ACHN (cell line): ENCODE data around the gene ELL3.
"Not testable (repeated sequence)": the region's sequence is repeated elsewhere in the genome, so short reads cannot be mapped to it uniquely, and the experiment has no call there.

ENCODE experiments used
- DNase-seq: peaks from one replicate; pipeline ENCODE4 v3.0.0-alpha.2; 2015
- in situ Hi-C: cut with HindIII; loops from 2 replicates; pipeline ENCODE4 v1.10.0; 2017; ENCODE audit warnings: low sequenced_read_pairs, low pct_ligation_motif_present, low pct_unique_long_range_greater_than_20kb

Gene ELL3, protein sequence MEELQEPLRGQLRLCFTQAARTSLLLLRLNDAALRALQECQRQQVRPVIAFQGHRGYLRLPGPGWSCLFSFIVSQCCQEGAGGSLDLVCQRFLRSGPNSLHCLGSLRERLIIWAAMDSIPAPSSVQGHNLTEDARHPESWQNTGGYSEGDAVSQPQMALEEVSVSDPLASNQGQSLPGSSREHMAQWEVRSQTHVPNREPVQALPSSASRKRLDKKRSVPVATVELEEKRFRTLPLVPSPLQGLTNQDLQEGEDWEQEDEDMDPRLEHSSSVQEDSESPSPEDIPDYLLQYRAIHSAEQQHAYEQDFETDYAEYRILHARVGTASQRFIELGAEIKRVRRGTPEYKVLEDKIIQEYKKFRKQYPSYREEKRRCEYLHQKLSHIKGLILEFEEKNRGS

DNA sequence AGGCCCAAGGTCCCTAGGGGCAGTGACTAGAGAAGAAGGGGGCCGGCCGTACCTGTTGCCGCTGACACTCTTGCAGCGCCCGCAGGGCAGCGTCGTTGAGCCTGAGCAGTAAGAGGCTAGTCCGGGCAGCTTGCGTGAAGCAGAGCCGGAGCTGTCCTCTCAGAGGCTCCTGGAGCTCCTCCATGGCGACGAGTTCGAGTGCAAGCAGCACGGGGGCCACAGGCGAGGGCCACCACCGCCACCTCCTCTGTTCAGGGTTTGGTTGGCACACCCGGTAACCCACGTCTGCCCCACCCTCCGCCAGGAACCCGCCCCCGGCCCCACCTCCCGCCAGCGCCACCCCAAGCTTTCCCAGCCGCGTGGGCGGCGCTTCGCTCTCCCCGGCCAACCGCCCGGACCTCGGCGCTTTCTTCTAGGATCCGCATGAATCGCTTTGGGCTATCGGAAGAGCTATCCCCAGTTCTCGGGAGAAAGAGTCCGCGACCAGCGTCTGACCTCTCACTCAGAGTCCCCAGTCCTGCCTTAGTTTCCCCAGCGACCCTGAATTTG lies at the start of gene ELL3:
Gene ELL3 (minus strand): TSS at position 249 of the 549 bp plus-strand sequence. CDS start 65 bp downstream, at position 184.
- peak; percentile 80 for DNase-seq
- in situ Hi-C loops = no loop called here

GRCh38 chr15:43826029-43826507 lies 49.3 kb upstream of the ELL3 start:
- no peak for DNase-seq
- in situ Hi-C loops = no loop called here

- in situ Hi-C loops, DNase-seq: not testable (repeated sequence)
These were observed 48.5 kb upstream of the ELL3 start for GRCh38 chr15:43825305-43825704.

- in situ Hi-C loops = no loop called here
- peak; percentile 95 for DNase-seq
These were observed 47.8 kb upstream of the ELL3 start, which contains the start of gene MFAP1 for GRCh38 chr15:43824302-43825246. MFAP1 (minus strand) TSS chr15:43824690; CDS start chr15:43824569, 121 bp downstream.

DNA sequence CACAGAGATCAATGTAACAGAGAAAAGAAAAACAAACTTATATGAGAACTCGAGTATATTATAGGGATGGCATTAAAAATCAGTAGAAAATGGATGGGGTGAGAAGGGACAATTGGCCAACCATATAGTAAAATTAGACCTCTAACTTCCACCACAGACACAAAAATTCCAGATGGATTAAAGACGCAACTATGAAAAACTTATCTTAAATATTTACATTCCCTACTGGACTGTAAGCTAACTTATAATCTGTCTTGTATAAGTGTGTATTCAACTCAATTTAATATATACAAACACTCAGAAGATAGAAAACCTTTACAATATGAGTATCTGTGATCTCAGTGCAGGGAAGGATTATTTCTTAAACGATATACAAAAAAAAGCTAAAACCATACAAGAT lies 44.7 kb upstream of the ELL3 start:
- in situ Hi-C loops = no loop called here
- no peak for DNase-seq

DNA sequence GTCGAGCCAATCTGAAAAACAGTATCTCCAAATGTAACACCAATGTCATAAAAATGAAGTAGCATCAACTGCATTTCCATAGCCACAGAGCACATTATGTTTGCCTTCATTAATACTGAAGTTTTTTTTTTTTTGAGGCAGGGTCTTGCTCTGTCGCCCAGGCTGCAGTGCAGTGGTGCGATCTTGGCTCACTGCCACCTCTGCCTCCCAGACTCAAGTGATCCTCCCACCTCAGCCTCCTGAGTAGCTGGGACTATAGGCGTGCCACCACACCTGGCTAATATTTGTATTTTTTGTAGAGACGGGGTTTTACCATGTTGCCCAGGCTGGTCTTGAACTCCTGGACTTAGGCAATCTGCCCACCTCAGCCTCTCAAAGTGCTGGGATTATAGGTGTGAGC lies 38.3 kb upstream of the ELL3 start:
- in situ Hi-C loops, DNase-seq: not testable (repeated sequence)

DNA sequence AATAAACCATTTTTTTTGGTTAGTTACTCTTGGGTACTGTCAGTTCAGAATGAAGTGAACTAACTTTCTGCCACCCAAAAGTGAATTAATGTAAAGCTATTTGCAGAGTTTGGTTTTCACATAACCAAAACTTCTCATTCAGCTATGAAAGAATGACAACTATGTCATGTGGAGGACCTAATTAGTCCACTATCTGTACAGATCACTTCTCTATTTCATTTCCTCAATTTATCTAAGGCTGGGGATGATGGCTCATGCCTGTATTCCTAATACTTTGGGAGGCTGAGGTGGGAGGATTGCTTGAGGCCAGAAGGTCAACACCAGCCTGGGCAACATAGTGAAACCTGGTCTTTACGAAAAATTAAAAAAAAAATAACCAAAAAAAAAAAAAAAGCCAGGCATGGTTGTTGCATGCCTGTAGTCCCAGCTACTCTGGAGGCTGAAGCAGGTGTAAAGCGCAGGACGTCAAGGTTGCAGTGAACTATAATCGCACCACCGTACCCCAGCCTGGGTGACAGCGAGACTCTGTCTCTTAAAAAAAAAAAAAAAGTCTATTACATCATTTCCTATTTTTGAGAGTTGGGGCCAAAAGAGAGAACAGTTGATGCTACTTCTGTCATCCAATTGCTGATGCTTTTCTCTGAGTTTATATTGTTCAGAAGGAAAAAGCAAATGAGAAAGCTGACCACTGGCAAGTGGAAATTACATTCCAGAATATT lies 32.4 kb upstream of the ELL3 start:
- DNase-seq = no peak
- in situ Hi-C loops = no loop called here

- in situ Hi-C loops = no loop called here
These were observed 31.7 kb upstream of the ELL3 start for GRCh38 chr15:43808435-43808950.

DNA sequence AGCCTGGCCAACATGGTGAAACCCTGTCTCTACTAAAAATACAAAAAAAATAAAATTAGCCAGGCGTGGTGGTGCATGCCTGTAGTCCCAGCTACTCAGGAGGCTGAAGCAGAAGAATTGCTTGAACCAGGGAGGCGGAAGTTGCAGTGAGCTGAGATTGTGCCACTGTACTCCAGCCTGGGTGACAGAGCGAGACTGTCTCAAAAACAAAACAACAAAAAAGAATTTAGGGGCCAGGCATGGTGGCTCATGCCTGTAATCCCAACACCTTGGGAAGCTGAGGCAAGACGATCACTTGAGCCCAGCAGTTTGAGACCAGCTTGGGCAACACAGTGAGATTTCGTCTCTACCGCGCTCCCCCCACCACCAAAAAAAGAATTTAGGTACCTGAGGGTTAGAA lies 25.9 kb upstream of the ELL3 start:
- in situ Hi-C loops = not testable (repeated sequence)

More at GRCh38 chr15:43808435-43808950, 31.7 kb upstream of the ELL3 start:
- no peak for DNase-seq

DNA sequence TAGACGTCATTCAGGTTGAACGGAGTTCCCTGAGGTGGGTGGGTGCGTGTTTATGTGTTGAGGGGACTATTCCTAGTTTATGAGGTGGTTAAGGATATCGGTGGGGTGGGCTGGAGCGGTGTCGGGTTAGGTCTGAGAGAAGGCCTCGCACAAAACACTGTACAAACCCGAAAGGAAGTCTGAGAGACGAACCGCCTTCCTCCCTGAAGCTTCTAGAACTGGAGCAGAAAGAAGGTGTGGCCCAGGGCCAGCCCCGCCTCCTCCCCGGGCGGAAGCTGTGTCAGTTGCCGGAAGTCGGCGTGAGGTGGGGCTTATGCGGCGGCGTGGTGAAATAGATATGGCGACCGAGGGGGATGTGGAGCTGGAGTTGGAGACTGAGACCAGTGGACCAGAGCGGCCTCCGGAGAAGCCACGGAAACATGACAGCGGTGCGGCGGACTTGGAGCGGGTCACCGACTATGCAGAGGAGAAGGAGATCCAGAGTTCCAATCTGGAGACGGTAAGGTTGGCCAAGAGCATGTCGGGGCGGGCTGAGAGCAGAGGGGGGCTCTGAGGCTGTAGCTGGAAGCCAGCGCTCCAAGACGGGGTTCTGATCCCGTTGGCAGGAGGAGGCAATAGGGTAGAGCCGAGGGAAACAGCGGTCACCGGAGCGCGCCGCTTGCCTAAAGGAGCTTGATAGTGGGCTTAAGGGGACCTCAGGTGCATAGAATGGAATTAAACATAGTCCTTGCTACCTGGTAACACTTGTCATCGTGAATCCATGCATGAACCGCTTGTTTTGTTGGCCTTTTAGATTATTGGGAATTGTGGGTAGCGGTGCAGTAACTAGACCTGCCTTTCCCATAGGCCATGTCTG lies 23.7 kb upstream of the ELL3 start, which contains the start of gene HYPK:
Gene HYPK (plus strand): TSS at position 314 of the 856 bp plus-strand sequence. CDS start 24 bp downstream, at position 338.
- in situ Hi-C loops = no loop called here
- peak; percentile 86 for DNase-seq

More for the DNA sequence above, 25.9 kb upstream of the ELL3 start:
- DNase-seq = not testable (repeated sequence)

DNA sequence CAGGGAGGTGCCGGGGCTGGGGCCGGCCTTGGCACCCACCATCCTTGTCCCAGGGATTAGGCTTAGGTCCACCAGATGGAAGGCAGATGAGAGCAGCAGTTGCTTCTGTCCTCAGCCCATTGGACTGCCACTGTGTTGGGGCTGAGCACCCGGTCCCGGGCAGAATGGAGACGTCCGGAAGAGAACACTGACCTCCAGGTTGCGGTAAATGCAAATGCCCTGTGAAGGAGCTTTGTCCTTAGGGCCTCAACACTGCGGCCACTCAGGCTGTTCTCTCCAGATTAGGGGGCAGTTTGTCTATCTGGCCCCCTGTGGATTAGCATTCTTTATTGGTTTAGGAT lies 23.1 kb upstream of the ELL3 start, which contains the start of gene SERINC4:
Gene SERINC4 (minus strand): TSS at position 276 of the 341 bp plus-strand sequence. CDS start 234 bp downstream, at position 42.
- in situ Hi-C loops = no loop called here
- no peak for DNase-seq

DNA sequence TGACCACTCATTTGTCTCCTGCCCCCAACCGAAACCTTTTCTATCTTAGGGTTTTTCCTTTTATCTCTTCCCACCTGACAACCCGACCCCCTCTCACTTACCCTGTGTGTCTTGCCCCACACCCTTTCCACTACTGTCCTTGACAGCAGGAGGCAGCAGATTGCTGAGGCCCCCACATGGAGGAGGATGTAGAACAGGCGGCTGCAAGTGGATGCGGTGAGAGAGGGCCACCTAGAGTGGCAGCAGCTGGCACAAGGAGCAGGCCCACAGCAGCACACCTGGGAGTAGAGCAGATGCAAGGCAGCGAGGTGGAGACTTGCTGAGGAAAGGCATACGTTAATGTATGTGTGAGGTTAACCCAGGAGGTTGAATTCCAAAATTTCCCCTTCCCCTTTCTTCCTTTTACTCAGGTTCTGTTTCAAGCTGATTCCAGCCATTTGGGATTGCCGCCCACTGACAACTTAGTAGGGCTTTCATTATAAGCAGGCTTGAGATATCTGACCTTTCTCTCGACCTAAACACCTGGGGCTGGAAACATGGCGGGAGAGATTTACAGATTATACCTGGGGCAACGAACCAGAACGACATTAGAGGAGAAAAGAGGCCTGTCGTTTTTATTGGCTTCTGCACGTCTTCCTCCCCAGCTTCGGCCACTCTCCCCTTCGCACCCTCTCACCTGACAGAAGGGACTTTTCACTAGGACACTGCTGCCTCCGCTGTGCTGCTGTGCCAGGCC lies 22.6 kb upstream of the ELL3 start:
- in situ Hi-C loops = no loop called here

DNA sequence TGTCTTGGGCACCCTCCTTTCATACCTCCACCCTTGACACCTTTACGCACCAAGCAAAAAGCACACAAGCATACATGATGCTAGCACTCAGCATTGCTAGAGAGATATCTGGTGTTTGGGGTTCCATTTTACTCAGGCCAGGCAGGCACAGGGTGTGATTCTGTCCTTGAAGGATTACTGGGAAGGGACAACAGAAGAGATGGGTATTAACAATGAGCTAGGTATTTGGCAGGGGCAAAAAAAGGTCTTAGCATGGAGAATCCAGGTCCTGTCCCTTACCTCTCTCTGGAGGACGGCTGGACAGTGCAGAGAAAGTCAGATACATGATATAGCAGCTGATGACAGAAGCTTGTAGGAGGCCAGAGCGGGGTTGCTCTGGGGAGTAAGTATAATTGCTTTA lies 19.8 kb upstream of the ELL3 start:
- no peak for DNase-seq
- in situ Hi-C loops = no loop called here

More for the DNA sequence above, 22.6 kb upstream of the ELL3 start:
- no peak for DNase-seq

DNA sequence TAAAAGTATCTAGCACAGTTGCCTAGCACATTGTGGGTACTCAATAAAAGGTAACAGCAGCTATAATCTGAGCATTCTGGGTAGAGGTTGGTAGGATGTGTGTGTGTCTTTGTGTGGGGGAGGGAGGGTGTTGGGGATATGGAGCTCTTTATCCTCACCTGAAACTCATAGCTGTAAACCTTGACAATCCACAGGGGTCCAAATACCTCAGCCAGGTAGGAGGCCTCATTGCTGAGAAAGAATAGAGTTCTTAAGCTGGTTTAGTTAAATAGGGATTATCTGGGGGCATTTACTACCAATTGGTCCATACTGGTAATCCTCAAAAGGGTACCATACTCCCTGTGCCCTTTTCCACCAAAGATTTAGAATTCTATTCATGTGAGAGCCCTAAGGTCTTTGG lies 19.2 kb upstream of the ELL3 start:
- DNase-seq = no peak
- in situ Hi-C loops = no loop called here

DNA sequence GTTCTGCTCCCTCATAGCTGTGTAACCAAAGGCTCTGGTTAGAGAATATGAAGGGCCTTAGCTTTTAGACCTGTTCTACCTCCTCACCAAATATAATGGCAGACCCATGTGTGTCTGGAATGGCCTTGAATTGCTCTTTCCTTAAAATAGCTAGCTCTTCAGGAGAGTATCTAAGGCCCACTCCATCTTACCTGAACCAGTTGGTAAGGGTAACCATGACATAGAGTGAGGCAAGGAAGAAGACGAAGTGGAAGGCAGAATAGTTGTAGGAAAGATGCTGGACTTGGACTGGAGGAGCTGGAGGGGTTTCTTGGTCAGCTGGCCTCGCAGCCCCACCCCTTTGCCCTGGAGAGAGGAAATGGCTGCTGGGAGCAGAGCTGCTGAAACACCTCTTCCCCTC lies 18.4 kb upstream of the ELL3 start:
- DNase-seq = no peak
- in situ Hi-C loops = no loop called here

DNA sequence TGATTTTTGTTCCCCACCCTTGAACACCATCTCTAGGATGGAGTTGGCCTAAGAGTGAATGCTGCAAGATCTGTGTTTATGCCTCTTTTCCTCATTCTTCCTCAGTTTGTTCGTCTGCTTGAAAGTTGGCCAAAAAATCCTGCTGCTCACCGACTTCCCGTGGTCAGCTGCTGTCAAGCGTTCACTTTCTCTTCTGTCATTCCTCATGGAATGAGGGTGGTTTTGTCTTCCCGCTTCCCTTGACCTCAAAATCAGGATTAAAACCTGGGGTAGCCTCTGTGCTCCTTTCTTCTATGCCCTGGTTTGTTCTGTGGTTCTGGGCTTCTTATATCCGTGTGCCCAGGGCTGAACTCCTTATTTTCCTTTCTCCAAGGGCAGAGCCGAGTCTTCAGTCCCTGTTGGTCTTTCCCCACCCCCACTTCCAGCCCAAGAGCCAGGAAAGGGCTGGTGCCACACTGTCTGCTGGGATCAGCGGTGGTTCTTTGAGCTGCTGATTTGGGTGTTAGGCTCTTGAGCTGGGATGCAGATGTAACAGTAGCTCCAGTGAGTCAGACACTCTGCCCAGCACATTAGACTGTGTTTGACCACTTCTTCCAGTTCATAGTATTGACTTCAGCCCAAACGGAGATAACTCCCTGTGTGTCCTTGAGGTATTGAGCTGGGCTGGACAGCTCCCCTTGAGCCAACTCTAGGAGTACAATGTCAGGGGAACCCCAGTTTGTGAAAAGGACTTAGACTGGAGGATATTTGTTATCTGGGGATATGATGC lies 17.7 kb upstream of the ELL3 start:
- in situ Hi-C loops = no loop called here

More for the DNA sequence above, 17.7 kb upstream of the ELL3 start:
- DNase-seq = no peak
